Skeletal muscle cell (primary cell): ENCODE results near the gene UXT.
A peak's percentile ranks its signal among the peaks of the same experiment; 100 is the strongest.

Experiments used
- DNase-seq: peaks from one replicate; pipeline ENCODE4 v3.0.0-alpha.2; 2010; ENCODE audit warnings: low read depth
- H3K4me3 ChIP-seq: 2 replicates; pipeline ENCODE4 v1.5.1; 2011; ENCODE audit warnings: low read depth, mild to moderate bottlenecking, control low read depth, low read length, moderate library complexity

The UXT gene

DNA sequence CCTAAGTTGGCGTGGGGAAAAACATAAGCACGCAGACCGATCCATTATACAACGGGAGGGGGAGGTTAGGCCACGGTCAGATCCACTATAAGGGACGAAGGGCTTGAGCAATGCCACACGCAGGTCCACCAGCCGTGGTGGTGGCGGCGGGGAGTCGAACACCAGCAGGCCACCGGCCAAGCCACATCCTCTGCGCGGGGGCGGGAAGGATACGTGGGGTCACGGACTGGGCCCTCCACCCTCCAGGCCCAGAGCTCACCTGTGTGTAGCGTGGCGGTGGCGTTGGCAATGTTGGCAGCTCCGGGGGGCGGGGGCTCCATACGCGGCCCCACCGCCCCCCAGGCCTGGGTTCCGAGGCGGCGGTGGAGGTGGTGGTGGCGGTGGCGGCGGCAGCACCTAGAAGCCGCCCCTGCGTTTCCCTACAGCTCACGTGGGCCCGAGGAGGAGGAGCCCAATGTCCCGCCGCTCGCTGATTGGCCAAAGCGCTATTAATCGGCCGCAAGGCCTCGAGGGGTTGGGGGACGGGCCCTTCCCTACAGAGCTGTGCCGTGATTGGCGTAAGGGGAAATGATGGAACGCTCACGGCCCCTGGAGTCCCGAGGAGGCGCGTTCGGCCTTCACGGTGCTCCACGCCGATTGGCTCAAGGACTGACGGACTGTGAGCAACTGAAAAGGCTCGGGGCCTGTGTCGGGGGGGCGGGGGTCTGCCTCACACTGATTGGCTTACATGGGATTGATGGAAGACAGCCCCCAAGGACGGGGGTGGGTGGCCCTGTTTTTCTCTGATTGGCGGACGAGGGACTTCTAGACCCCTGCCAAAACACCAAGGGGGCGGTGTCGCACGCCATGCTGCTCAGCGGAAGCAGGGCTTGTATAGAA lies 8.6 kb downstream of the UXT start, which contains the start of gene ELK1:
Gene ELK1, minus strand, starts transcription at position 400 of the 879 bp plus-strand sequence. CDS start 9,122 bp downstream, outside the sequence.
- peak; percentile 97 for DNase-seq

GRCh38 chrX:47649781-47650163 lies 9.2 kb downstream of the UXT start:
- peak overlapping the region; percentile 63 for H3K4me3 ChIP-seq
- no peak for DNase-seq

More for the DNA sequence above, 8.6 kb downstream of the UXT start, which contains the start of gene ELK1:
- H3K4me3 ChIP-seq, result peak within 1 kb of the TSS; percentile 63

DNA sequence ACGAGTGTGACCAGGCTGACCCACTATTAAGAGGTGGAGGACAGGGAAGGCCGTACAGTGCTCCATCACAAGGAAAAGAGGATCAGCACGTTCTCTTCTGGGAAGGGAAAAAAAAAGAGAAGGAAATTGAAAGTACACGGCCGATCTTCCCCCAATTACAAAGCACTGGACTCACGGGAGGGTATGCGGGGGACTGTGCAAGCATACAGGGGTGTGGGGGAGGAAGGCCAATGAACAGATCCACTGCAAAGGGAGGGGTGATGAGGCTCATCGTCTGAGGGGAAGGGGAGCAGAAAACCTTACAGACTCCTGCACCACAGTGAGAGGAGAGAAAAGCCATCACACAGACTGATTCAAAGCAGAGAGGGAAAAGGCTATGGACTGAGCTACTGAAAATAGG lies 9.7 kb downstream of the UXT start:
- DNase-seq, result no peak
- peak overlapping the region; percentile 63 for H3K4me3 ChIP-seq

DNA sequence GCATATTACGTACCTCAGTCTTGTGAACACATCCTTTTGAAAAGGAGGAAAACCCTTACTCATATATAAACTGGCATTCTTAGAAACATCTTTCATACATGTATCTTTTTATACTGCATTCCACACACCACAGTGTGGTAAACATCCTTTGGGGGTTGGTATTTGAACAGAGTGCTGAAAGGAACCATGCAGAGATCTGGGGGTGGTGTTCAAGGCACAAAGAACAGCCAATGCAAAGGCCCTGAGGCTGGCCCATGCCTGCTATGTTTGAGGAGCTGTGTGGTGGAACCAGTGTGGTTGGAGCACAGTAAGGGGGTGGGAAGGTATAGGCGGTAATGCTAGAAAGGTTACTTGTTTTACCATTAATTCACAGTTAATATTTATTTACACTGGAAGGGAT lies 10.6 kb downstream of the UXT start:
- DNase-seq, result no peak
- H3K4me3 ChIP-seq, result no peak overlapping the region

GRCh38 chrX:47646636-47647035 lies 12.3 kb downstream of the UXT start:
- no peak overlapping the region for H3K4me3 ChIP-seq
- no peak for DNase-seq

- H3K4me3 ChIP-seq, result no peak overlapping the region
- DNase-seq, result no peak
Observed at GRCh38 chrX:47645530-47645929, 13.4 kb downstream of the UXT start.

DNA sequence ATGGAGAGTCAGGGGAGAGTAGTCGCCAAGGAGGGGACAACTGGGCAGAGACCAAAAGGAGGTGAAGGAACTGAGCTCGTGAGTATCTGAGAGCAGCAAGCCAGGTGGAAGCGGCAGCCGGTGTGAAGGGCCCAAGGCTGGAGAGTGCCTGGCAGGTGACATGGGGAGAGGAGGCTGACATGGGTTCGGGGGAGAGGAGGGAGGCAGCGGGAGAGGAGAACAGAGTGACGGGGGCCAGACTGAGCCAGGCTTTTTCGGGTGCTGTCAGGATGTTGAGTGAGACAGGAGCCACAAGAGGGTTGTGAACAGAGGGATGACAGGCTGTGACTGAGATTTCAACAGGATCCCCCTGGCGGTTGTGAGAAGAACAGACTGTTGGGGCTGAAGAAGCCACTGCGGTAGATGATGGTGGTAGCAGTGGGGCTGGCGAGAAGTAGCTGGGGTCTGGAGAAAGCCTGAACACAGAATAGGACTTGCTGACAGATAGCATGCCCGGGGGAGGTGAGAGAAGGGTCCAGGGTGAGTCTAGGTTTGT lies 14.4 kb downstream of the UXT start:
- DNase-seq, result no peak
- no peak overlapping the region for H3K4me3 ChIP-seq

DNA sequence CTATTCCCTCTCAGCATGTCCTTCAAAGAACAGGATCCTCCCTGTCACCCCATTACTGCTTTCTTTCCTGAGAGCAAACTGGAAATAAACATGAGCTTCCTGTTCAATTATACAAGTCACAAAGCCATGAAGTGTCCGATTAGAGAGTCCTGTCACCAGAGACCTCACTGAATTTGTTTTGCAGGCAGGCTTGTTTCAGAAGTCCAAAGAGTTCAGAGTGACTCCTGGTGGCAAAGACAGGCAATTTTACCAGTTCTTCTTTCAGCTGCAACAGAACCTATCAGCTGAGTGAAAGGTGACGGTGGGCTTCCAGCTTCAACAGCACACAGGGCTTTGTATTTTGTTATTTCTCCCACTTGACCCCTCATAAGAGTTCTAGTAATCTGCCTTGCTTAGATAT lies 15.1 kb downstream of the UXT start:
- DNase-seq, result no peak
- H3K4me3 ChIP-seq, result no peak overlapping the region

DNA sequence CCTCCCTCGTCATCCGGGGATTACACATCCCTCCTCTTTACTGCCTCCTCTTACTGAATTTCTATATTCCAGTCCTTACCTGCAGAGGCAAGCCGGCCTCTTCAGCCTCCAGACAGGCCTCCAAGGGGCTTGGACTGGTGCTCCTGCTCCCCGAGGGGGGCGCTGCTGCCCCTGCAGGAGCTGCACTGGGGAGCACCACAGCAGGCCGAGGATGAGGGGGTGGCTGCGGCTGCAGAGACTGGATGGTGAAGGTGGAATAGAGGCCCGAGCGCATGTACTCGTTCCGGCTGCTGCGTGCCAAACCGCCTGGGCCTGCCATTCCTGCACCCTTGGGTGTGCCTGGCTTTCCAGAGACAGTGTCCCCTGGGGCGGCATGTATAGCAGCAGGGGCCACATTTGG lies 20.2 kb downstream of the UXT start:
- no peak overlapping the region for H3K4me3 ChIP-seq
- no peak for DNase-seq

DNA sequence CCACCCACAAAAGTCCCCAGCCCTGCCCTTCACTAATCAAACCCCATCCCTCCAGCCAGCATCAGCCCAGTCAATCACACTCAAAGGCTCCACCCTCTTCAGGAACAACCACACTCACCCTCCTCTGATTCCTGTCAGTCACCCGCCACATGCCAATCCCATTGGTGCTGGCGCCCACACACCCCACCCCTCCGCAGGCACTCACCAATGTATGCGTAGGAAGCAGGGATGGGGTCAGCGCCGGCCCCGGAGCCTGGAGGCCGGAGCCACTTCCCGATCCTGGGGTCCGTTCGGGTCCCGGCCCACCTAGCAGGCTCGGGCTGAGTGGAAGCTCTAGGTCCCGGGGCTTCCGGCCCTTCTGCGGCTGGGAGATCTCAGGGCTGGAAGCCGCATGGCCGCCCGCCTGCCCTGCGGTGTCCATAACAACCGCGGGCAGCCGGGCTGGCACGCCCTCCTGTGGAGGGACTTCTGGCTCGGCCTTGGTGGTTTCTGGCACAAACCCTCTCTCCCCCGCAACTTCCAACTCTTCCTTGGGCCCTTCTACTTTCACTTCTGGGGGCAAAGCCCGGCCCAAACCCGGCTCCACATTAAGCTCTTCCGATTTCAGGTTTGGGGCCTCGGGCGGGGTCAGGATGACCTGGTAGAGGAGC lies 21.3 kb downstream of the UXT start:
- DNase-seq, result no peak
- H3K4me3 ChIP-seq, result no peak overlapping the region

GRCh38 chrX:47634871-47635575 lies 24.0 kb downstream of the UXT start:
- no peak overlapping the region for H3K4me3 ChIP-seq
- DNase-seq, result no peak

DNA sequence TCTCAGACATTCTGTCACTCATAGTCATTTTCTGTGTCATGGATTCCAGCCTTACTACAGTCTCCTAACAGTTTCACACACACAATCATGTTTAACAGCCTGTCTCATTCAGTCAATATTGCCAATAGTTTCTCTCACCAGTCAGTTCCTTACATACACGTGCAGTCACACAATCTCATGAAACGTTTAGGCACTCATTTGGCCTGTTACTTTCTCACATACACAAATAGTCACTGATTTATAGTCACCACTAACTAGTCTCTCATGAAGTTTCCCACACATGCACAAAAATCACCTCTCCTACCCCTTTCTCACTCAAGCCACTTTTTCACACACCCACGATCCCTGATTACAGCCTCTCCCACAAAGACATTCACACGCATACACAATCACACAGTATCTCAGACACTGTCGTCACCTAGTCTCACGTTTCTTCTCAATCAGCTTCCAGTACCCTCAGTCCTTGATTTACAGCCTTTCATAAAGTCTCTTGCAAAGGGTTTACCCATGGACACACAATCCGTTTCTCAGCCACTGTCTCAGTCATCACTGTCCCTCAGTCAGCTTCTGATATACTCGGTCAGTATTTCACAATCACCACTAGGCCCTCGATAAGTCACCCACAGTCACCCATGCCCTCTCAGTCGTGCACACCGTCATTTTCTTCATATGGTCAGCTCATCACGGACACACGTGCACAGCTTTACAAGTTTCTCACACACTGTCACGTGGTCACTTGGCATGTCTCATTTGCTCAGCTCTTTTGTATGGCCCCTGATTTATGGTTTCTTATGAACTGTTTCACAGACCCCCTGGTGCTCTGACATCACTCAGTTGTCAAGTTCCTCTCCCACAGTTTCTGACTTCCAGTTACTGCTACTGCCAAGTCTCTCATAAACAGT lies 25.0 kb downstream of the UXT start:
- DNase-seq, result no peak
- no peak overlapping the region for H3K4me3 ChIP-seq

DNA sequence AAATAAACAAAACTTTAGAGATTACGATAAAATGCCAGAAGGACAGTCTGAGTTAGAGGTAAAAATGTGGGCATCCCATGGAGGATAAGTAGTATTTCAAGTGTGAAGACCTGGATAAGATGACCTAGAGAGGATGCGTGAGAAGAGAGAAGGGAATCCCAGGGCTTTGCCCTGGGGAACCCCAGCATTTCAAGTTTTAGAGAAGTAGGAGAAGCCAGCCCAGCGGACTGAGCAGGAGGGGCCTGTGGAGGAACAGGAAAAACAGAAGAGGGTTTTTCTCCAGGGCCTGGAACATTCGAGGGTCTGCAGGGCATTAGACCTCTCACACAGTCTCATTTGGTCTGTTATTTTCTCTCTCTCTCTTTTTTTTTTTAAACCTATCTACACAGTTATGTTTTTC lies 26.3 kb downstream of the UXT start:
- no peak overlapping the region for H3K4me3 ChIP-seq
- no peak for DNase-seq

DNA sequence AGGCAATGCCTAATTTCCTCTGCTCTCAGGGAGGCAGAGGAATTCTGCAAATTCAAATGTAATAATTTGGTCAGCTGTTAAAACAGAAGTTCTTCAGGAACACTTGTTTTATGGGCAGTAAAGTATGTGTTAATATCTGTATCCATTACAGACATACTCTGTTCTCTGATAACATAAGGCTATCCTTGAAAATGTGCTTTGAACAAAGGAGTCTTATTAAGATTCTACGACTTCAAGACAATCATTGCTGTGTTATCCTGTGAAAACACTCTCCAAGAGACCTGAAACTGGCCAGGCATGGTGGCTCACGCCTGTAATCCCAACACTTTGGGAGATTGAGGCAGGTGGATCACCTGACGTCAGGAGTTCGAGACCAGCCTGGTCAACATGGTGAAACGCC lies 27.3 kb downstream of the UXT start:
- no peak for DNase-seq
- H3K4me3 ChIP-seq, result no peak overlapping the region

GRCh38 chrX:47629419-47630200 lies 29.4 kb downstream of the UXT start, which contains the start of gene CFP:
Gene CFP (minus strand): TSS chrX:47629930. CDS start chrX:47629844, 86 bp downstream.
- no peak within 1 kb of the TSS for H3K4me3 ChIP-seq

GRCh38 chrX:47628982-47629381 lies 30.0 kb downstream of the UXT start:
- H3K4me3 ChIP-seq, result no peak overlapping the region
- no peak for DNase-seq

More at GRCh38 chrX:47629419-47630200, 29.4 kb downstream of the UXT start, which contains the start of gene CFP:
- no peak for DNase-seq

GRCh38 chrX:47625365-47625764 lies 33.6 kb downstream of the UXT start:
- no peak for DNase-seq

DNA sequence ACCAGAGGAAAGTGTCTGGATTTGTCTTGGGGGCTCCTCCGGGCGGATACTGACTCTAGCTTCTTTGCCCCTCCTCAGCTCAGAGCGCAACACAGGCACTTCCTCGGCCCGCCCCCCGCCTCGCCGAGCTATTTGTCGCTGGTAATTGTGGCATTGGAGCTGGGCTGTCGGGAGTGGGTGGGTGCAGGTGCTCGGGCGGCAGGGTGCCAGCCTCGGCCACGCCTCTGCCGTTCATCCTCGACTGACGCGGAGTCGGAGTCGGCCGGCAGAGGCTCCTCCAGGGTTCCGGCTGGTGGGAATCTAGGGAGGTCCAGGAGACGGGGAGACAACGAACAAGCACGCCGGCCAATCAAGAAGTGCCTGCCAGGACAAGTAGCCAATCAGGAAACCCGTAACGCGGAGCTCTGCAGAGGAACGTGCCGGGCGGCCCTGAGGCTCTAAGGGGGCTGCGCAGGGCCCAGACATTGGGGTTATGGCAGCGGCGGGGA lies 35.4 kb downstream of the UXT start:
- peak overlapping the region; percentile 45 for H3K4me3 ChIP-seq
- peak; percentile 36 for DNase-seq

More at GRCh38 chrX:47625365-47625764, 33.6 kb downstream of the UXT start:
- H3K4me3 ChIP-seq, result no peak overlapping the region
